HG02678 (cell line): Measurements from ENCODE around the gene CHKA.
A peak's percentile ranks its signal among the peaks of the same experiment; 100 is the strongest.

Experiments used
- ATAC-seq: cut with Tn5 transposase; IDR thresholded peaks from one replicate; pipeline ENCODE4 v1.9.1; 2021; ENCODE audit warnings: mild to moderate bottlenecking, moderate library complexity; ENCODE audit not compliant: unreplicated experiment

CHKA gene

DNA sequence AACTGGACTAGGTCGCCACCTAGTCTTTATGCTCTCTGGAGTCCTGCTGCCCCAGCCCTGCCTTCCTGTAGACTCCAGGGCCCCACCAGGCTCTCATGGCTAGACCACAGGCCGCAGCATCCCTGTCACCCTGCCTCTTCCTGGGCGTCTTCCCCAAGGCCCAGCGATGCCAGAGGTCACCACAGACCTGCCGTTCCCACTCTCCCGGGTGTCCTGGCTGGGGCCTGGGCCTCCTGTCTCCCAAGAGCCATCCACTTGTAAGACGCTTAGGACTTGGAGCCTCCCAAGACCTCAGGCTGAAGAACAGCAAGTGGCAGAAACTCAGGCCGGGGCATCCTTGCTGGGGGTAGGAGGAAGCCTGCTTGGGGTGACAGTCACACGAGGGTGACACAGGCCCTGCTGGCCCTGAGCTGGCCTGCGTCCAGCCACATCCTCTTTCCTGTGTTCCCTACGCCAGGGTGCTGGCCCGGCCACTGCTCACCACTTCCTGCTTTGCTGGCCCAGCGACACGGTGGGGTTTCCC is 84.4 kb downstream of the CHKA start:
- no peak for ATAC-seq

DNA sequence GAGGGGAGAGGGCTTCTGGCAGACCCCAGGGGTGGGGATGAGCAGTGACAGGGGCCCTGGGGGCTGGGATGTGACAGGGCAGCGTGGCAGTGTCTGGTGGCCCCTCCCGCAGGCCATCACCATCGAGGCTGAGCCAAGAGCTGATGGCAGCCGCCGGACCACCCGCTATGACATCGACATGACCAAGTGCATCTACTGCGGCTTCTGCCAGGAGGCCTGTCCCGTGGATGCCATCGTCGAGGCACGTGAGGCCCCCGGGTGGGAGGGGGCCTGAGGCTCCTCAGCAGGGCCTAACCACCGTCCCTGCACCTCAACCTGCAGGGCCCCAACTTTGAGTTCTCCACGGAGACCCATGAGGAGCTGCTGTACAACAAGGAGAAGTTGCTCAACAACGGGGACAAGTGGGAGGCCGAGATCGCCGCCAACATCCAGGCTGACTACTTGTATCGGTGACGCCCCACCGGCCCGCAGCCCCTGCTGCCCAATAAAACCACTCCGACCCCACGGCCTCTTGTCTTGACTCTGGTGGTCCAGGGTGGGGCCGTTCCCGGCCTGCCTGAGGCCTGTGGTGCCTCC is 85.0 kb downstream of the CHKA start:
- ATAC-seq: no peak

DNA sequence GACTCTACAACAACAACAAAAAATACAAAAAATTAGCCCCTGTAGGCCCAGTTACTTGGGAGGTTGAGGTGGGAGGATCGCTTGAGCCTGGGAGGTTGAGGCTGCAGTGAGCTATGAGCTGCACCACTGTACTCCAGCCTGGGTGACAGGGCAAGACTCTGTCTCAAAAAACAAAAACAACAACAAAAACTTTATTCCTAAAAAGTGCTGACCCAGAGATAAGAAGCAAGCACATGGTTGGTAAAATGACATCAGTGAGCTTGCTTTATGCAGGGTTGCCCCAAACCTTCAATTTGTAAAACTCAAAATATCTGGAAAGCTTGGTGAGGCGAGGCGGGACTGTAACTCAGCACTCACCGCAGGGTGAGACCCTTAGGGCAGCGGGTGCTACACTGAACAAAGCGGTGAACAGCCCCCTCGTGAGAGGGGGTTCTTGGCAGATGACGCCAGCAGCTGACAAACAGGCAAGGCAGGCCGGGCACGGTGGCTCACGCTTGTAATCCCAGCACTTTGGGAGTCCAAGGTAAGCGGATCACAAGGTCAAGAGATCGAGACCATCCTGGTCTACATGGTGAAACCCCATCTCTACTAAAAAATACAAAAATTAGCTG is 85.8 kb downstream of the CHKA start:
- ATAC-seq: no peak

DNA sequence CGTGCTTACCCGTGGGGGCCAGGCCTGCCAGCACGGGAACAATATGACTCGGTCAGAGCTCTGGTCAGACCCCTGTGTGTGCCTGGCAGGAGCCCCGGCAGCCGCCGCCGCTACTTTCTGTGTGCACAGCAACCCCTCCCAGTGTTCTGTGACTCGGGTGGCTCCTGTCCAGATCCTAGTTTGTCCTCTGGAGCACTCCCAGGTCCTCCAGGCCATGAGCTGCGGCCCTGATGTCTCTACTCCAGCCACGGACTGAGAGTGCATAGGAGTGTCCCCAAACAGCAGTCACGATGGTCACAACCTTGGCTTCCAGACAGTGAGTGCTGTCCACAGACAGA is 87.5 kb downstream of the CHKA start:
- ATAC-seq: no peak

DNA sequence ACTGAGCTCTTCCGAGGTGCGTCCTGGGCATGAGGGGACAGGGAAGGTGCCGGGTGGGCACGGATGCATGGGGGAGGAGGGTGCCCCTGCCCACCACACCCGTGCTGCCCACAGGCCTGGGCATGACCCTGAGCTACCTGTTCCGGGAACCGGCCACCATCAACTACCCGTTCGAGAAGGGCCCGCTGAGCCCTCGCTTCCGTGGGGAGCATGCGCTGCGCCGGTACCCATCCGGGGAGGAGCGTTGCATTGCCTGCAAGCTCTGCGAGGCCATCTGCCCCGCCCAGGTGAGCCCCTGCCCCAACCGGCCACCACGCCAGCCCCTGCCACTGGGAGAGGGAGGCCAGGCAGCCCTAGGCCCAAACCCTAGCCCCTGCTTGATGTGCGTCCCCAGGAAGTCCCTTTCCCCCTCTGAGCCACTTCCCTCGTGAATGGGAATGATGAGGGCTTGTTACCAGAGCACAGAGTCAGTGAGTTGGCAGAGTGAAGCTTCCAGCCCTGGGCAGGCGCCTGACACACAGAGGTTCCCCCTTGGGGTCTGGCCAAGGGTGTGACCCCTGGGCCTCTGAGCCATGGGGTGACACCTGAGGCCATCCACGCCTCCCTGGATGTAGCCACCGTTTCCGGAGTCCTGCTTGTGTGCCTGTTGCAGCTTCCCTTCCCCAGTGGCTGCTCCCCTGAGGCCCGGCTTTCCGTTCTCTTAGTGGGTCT is 88.0 kb downstream of the CHKA start:
- ATAC-seq: no peak

DNA sequence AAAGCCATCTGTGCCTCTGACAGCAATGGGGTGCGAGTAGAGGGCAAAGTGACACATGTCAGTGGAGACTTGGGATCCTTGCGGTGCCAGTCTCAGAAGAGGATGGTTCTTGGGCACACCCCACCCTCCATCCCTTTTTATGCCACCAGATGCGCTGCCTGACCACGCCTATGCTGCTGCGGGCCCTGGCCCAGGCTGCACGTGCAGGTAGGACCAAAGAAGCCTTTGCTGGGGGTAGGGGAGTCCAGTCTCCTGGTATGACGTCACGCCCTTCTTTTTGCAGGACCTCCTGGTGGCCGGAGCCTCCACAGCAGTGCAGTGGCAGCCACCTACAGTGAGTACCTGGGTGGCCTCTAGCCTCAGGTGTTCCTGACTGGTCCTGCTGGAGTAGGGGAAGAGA is 89.2 kb downstream of the CHKA start:
- ATAC-seq: no peak

DNA sequence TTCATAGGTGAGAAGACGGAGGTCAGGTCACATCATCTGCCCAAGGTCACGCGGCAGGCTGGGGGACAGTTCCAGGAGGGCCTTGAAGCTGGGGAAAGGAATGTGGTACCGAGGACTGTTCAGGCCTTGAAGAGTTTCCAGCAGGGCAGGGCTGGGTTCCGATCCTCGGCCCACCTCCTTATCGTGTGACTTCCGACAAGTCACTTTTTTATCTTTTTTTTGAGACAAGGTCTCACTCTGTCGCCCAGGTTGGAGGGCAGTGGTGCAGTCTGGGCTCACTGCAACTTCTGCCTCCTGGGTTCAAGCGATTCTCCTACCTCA is 90.1 kb downstream of the CHKA start:
- no peak for ATAC-seq

DNA sequence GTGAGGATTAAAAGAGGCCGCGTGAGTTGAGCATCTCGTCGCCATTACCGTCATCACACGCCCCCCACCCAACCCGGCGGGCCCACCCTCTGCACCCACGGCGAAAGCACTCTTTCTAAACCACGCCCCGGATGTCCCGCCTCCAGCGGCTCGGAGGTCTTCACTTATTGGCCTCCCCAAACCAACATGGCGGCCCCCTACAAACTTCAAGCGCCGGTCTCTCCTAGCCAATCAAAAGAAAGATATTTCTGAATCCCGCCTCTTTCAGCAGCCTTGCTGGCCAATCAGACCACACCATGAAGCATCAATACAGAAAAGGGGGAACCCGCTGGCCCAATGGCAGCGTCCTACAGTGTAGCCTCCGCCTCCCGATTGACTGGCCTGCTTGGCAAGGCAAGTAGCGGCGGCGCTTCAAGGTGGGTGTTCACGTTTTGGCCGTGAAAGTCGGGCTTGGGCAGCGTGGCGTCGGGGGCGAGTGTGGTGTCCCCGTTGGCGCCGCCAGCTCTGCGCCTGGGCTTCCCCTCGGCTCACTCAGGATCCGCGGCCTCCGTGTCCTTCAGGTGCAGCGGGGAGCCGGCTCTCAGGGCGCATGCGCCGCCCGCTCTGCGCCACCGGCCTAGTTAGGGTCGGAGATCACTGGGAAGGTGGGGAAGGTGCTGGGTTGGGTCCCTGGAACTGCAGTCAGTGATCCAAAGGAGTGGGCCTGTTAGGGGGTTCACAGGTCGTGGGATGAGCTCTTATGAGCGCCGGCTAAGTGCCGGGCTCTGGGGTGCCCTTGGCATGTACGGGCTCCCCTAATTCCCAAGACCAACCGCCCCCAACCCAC is 90.7 kb downstream of the CHKA start, which contains the start of gene NDUFS8:
NDUFS8 (plus strand) TSS at position 364 of the 826 bp plus-strand sequence. CDS start 1,471 bp downstream, outside the sequence.
- ATAC-seq: peak; percentile 98

DNA sequence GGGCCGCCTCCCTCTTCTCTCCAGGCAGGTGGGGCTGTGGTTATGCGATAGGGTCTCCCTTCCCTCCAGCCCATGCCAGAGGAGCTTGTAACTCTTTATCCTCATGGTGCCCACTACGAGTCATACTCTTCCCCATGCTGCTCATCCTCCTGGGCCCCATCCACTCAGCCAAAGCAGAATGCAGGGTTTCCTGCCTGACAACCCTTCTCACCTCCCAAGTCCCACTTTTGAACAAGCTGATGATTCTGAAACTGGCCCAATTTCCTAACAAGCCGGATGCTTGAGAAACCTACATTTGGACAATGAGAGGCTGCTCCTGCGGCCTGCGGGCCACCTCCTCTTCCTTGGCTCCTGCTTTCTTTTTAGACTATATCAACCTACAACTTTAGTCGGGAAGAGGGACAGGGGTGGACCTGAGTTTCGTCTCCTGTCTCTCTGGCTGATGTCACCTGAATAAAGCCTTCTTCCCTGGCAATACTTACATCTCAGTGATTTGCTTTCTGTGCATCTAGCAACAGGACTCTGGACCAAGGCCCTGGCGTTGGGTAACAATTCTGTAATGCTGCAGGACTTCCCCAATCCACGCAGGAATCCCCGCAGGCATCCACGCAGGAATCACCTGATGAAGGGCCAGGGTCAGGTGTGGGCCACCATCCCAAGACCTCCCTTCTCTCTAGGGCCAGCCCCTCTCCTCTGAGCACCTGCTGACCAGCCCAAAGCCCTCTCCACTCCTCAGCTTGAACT is 92.2 kb downstream of the CHKA start:
- no peak for ATAC-seq

DNA sequence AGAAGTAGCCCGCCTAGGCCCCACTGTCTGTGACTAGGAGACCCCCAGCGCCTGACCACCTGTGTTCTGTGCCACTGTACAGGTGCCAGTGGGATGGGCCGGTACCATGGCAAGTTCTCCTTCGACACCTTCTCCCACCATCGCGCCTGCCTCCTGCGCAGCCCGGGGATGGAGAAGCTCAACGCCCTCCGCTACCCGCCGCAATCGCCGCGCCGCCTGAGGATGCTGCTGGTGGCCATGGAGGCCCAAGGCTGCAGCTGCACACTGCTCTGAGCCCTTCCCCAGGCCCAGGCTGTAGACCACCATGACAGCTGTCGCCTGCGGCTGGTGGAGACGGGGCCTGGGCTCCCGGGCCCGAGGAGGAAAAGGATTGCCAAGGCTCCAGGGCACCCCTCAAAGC is 93.5 kb downstream of the CHKA start:
- ATAC-seq: no peak

DNA sequence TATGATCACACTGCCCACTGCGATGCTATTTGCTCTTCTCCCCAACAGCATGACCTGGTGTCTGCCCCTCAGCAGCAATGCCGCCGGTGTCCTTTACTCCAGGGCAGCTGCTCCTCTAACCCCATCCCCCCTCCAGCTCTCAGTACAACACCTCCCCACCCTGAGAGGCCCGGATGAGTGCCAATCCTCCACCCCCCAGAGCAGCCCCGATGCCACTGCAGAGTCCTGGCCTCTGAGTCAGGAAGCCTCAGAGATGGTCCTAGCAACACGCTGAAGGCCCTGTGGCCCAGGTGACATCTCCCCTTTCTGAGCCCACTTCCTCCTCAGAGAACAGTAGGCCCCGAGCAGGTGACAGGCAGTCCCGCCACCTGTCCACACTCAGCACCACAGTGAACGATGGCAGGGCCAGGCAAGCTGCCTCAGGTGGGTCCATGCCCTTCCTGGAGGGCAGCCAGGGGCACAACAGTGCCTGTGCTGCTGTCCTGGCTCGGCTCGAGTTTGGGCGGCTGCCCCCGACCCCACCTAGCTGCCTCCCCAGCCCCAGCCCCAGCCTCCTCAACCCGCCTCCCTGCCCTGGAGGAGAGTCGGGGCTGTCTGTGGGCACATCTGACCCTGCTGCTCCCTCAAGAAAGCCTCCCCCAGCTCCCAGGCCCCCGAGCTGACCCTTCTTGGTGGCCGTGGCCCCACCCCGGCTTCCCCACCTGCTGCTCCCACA is 94.6 kb downstream of the CHKA start:
- ATAC-seq: no peak

DNA sequence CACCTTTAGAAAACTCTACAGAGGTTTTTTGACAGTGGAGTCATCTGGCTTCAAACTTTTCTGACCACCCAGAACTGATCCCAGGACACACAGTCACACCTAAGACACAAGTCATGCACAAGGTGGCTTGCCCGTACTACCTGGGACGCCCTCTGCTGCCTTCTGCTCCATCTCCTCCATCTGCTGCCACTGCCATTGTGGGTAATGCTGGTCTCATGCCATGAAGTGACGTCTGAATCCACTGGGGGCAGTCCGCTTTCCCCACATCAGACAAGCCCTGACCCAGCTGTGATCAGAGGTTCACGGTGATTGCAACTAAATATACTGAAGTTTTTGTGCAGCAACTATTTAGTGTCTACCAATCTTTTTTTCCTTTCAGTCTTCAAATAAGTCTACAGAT is 96.1 kb downstream of the CHKA start:
- ATAC-seq: no peak

DNA sequence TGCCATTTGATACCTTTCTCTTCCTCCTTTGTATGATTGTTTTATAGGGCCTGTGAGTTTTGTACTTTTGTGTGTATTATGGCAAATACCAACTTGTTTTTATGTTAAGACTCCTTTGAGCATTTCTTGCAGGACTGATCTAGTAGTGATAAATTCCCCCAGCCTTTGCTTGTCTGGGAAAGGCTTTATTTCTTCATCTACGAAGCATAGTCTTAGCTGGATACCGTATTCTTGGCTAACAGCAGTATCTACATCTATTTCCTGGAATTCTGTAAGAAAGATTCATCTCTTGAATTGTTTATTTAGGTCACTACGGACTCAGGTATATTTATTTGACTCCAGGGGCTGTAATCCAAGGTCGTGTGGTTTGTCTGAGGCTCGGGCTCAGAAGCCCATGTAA is 96.7 kb downstream of the CHKA start:
- ATAC-seq: no peak

DNA sequence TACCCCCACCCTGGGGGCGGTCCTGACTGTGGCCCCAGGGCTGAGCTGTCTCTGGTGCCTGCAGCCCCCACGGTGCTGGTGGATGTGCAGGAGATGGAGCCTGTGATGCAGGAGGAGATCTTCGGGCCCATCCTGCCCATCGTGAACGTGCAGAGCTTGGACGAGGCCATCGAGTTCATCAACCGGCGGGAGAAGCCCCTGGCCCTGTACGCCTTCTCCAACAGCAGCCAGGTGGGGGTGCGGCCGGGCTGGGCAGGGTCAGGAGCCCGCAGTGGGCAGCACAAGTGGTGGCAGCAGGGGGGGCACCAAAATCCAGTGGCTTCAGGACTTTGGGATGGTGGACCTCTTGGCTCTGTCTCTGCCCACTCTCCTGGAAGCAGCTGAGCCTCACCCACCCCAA is 98.7 kb downstream of the CHKA start:
- ATAC-seq: no peak

DNA sequence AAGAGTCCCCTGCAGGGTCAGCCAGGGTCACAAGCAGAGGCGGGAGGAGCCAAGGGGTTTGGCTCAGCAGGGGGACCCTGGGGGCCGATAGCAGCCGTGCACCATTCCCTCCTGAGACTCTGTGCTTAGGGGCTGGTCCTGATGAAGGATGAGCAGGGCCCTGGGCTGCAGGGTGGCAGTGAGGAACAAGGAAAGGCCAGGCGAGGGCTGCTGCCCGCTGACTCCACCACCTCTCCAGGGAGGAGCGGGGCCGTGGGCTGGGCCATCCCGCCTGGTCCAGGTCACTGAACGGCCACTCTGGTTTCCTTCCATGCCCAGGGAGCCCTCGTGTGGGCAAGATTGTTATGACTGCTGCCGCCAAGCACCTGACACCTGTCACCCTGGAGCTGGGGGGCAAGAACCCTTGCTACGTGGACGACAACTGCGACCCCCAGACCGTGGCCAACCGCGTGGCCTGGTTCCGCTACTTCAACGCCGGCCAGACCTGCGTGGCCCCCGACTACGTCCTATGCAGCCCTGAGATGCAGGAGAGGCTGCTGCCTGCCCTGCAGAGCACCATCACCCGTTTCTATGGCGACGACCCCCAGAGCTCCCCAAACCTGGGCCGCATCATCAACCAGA is 99.9 kb downstream of the CHKA start:
- ATAC-seq: no peak

DNA sequence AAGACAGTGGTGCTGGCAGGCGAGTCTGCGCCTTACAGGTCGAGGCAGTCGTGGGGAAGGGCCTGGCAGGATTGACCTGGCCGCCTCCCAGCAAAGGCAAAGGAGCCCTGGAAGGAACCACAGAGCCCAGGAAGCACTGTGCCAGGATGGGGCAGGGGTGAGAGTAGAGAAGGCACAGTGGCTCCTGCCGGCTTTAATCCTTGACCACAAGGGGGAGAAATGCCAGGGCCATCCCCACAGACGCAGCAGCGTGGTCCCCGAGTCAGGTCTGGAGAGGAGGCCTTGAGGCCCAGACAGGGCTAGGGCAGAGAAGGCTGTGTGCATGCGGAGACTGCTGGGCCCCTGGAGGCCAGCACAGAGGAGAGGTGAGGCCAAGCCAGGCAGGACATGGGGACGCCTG is 100.6 kb downstream of the CHKA start:
- no peak for ATAC-seq

DNA sequence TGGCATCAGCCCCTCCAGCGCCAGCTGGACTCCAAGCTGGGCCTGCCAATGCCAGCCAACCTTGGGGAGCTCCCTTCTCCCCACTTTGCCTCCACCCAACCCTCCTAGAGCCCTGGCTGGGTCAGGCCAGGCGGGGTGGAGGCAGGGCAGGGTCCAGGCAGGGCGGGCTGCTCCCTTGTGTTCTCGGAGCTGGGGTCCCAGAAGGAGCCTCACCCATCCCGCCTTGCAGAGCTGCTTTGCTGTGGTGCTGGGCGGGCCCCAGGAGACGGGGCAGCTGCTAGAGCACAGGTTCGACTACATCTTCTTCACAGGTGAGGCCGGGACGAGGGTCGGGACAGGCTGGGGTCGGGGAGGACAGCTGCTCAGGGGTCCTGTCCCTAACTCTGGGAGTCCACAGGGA is 101.7 kb downstream of the CHKA start:
- no peak for ATAC-seq

DNA sequence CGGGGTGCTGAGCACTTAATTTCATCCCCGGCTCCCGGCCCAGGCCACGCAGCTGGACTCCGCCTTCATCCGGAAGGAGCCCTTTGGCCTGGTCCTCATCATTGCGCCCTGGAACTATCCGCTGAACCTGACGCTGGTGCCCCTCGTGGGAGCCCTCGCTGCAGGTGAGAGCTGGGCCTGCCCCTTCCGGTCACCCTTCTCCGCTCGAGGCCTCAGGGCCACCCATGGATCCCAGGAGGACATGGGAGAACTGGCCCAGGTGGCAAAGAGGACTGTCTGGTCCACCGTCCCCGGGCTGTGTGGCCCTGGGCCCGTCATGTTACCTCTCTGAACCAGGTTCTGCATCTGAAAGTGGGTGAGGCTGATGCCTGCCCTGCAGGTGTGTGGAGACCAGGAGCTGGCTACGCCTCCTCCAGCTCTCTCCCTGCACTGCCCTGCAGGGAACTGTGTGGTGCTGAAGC is 102.4 kb downstream of the CHKA start:
- no peak for ATAC-seq

DNA sequence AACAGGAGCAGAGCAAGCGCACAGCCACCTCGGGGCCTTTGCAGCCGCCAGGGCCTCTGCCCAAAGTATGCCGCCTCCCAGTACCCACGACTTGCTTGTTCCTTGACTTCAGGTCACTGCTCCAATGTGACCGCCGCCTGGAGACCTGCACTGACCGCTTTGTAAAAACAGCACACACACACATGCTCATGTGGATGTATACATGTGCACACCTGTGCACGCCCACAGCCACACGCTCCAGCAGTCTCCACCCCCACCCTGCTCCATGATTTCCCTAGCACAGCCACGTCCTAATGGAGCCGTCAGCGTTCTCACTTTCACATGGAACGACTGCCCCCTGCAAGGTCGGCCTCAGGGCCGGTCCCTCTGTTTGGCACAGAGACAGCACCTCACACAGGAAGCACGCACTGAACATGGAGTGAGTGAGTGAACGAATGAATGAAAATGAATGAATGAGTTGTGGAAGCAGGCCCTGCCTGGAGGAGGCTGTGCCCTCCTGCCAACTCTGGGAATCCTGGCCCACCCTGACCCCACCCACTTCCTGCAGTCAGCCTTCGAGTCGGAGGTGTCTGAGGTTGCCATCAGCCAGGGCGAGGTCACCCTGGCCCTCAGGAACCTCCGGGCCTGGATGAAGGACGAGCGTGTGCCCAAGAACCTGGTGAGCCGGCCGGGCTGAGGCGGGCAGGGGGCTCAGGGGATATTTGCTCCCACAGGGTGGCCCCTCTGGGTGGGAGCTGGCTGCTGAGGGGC is 103.0 kb downstream of the CHKA start:
- ATAC-seq: no peak
